Panc1 (cell line): Measurements from ENCODE around the gene H19.

ENCODE experiments used
- POLR2AphosphoS5 ChIP-seq: IDR thresholded peaks from 2 replicates; pipeline ENCODE4 v1.6.1; 2012; ENCODE audit warnings: mild to moderate bottlenecking, low read depth, low read length, moderate library complexity
- REST ChIP-seq, 2 experiments: IDR thresholded peaks; 2 replicates each; pipeline ENCODE4 v1.6.1; 2011 to 2012; ENCODE audit warnings: low read depth in 2 of 2, control low read depth in 1 of 2, low read length in 1 of 2, mild to moderate bottlenecking in 1 of 2, moderate library complexity in 1 of 2; ENCODE audit not compliant: insufficient read depth in 1 of 2
- SIN3A ChIP-seq: IDR thresholded peaks from 2 replicates; pipeline ENCODE4 v1.6.1; 2012; ENCODE audit warnings: low read depth, mild to moderate bottlenecking, low read length, moderate library complexity, borderline replicate concordance; ENCODE audit not compliant: insufficient read depth
- TF ChIP-seq, protein P1 (sequence below): fragments of 450-650 bp; IDR thresholded peaks from 2 replicates; pipeline ENCODE4 v1.5.1; 2017; ENCODE audit warnings: mild to moderate bottlenecking

DNA sequence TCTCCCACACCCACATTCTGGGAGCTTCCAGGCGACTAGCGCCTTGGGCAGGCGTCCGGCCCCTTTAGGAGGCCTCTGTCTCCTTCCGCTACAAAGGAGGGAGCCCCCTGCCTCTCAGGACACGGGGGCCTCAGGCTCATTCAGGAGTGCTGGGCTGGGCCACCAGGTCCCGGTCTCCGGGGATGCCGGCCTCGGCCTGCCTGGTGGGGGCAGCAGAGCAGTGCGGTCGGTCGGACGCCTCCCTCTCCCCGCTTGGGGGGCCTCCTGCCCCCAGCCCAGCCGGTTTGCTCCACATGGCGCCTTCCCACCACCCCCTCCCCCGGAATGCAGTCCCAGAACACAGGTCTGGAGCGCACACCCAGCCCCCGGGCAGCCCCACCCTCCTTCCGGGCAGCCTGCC is 28.6 kb downstream of the H19 start:
- TF ChIP-seq, protein P1, sequence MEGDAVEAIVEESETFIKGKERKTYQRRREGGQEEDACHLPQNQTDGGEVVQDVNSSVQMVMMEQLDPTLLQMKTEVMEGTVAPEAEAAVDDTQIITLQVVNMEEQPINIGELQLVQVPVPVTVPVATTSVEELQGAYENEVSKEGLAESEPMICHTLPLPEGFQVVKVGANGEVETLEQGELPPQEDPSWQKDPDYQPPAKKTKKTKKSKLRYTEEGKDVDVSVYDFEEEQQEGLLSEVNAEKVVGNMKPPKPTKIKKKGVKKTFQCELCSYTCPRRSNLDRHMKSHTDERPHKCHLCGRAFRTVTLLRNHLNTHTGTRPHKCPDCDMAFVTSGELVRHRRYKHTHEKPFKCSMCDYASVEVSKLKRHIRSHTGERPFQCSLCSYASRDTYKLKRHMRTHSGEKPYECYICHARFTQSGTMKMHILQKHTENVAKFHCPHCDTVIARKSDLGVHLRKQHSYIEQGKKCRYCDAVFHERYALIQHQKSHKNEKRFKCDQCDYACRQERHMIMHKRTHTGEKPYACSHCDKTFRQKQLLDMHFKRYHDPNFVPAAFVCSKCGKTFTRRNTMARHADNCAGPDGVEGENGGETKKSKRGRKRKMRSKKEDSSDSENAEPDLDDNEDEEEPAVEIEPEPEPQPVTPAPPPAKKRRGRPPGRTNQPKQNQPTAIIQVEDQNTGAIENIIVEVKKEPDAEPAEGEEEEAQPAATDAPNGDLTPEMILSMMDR, result no peak
- TF ChIP-seq REST (IDR thresholded peaks at IDR 0.05; ENCODE audit: insufficient read depth in 1 of 2, low read depth in 2 of 2, low read length in 1 of 2), result no peak
- no peak for TF ChIP-seq POLR2AphosphoS5
- no peak for TF ChIP-seq SIN3A
